H7 (cell line): Measurements from ENCODE around the gene TRIM28. TPM values are rescaled to one million over a fixed set of nuclear protein-coding genes. Genes with fewer than 3 reads are reported as not detected.
"Not testable (repeated sequence)": the region's sequence is repeated elsewhere in the genome, so short reads cannot be mapped to it uniquely, and the experiment has no call there.

Experiments used
- DNase-seq: peaks from one replicate; pipeline ENCODE4 v3.0.0; 2012
- H3K27me3 ChIP-seq: 2 replicates; pipeline ENCODE4 v1.6.0; 2011; ENCODE audit warnings: mild to moderate bottlenecking, low read length; ENCODE audit not compliant: control insufficient read depth, insufficient read depth
- H3K36me3 ChIP-seq: replicated peaks from 2 replicates; pipeline ENCODE4 v1.5.1; 2011; ENCODE audit warnings: low read length; ENCODE audit not compliant: control insufficient read depth, insufficient read depth
- H3K4me3 ChIP-seq: 2 replicates; pipeline ENCODE4 v1.5.1; 2011; ENCODE audit warnings: low read depth, mild to moderate bottlenecking, control low read depth, low read length, moderate library complexity; ENCODE audit not compliant: insufficient read depth
- total RNA-seq: library from RNA; depleted of rRNA; stranded (reverse); fragments of >200 nt; shearing (Covaris generic); gene quantifications from 2 replicates; pipeline ENCODE4 v1.2.3, GENCODE V29; 2014

TRIM28 gene
- total RNA-seq, 1 experiment from 2014 or later = 1,979 TPM

DNA sequence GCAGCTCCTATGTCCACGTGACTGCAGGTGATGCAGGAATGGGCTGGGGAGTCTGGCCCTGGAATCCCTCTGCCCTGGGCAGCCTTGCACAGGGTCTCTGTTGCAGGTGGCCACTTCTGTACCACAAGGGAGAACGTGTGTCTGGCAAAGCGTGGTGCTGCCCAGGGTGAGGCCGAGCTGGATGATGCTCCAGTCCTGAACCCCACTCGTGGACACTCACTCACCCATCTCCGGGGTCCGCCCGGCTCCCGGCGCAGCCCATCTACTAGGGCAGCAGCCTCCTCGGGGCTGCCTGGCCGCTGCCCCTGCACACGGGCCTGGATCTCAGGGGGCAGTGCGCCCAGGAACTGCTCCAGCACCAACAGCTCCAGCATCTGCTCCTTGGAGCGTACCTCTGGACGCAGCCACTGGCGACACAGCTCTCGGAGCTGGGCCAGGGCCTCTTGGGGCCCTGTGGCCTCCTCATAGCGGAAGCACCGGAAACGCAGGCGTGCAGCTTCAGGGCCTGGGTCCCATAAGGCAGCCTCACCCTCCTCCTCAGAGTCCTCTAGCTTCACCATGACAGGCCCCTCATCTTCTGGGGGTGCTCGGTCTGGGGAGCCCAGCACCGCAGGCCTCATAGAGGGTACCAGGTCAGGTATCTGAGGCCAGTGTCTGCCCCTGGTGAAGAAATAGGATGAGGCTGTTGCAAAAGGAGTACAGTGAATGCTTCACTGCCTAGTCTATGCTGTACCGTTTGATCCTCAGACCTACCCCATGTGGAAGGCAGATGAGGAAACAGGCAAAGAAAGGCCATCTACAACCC lies 27.1 kb downstream of the TRIM28 start:
- H3K36me3 ChIP-seq = peaks cover 4% of the 10 kb centered on the region
- H3K4me3 ChIP-seq = no peak overlapping the region
- peak; percentile 30 for DNase-seq
- no peaks in the 10 kb centered on the region for H3K27me3 ChIP-seq

DNA sequence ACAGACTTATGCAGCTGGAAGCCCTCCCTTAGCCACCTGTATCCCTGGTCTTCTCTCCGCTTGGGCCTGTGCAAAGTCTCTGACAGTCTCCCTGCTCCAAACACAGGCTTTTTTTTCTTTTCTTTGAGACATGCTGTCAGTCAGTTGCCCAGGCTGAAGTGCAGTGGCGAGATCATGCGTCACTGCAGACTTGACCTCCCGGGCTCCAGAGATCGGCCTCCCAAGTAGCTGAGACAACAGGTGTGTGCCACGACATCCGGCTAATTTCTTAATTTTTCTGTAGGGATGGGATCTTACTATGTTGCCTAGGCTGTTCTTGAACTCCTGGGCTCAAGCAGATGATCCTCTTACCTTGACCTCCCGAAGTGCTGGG lies 27.7 kb downstream of the TRIM28 start:
- no peak overlapping the region for H3K4me3 ChIP-seq
- H3K36me3 ChIP-seq = peaks cover 4% of the 10 kb centered on the region
- H3K27me3 ChIP-seq = no peaks in the 10 kb centered on the region
- no peak for DNase-seq

DNA sequence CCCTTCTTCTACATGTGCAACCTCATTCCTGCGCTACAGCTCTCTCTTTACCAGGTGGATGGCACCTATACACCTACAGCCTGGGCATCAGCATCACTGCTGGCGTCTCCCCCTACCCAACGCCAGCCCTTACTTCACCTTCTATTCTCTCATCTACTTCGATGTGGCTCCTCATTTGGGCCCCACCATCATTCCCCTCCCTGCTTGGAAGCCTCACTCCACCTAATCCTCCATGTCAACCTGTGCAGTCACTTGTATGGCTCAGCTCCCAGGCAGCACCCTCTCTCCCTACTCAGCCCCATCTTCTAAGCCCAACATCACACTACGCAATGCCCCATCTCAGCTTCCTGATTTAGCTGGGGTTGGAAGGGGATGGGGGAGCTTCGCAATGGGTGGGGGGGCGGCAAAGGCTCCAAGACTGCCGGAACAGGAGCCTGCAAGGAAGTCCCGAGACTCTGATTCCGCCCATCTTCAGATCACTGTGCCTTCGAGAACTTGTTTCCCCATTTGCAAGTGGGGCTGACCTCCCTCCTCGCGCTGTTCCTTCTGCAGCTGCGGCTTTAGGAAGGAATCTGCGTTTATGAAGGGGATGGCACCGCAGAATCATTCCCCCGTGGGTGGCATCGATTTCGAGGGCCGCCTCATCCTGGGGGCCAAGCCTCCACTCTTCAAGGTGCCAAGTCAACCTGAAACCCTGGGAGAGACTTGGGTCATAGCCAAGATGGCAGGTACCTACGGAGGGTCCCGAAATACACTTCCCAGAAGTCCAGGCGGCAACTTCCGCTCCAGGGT lies 28.4 kb downstream of the TRIM28 start:
- Histone ChIP-seq H3K27me3 (no peaks in the 10 kb centered on the region), H3K4me3 (peak overlapping the region; percentile 68), H3K36me3 (peaks cover 2% of the 10 kb centered on the region)
- DNase-seq = peak; percentile 26

DNA sequence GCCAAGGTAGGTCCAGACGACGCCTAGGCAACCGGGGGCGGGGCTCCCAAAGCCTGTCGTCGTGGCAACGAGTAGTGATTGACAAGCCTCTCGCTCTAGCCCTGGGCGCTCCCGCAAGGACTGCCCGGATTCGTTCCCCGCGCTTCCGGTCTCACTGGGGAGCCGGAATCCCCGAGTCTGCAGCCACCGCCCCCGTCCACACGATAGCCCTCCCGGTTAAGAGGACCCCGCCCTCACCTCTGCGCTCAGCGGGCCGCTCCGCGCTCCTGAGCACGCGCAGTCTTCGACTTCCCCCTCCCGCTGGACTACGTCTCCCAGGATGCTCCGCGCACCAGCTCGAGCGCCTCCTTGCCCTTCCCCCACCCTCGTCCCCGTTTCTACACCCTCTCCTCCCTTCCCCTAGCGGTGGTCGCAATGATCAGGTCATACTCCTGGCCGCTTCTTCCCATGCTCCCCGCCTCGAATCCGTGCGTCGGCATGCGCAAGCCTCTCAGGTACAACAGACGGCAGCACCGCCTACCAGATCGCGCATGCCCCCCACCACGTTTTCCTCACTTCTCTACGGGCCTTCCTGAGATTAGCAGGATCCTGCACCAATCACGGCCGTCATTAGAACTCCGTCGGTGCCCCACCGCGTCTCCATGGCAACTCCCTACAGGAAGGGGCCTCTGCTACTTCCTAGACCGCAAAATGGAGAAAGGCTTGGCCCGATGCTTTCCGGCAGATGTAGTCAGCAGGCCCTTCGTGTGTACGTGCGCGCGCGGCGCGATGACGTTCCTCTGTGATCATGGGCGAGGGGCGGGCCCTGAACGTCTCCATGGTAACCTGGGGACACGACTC lies 29.2 kb downstream of the TRIM28 start, which contains the start of gene MZF1:
Gene MZF1 (minus strand): TSS at position 518 of the 840 bp plus-strand sequence. CDS start 1,946 bp downstream, outside the sequence.
- DNase-seq = peak; percentile 99
- peaks cover 1% of the 10 kb centered on the region for H3K36me3 ChIP-seq
- H3K4me3 ChIP-seq = peak within 1 kb of the TSS; percentile 68
- H3K27me3 ChIP-seq = no peaks in the 10 kb centered on the region

DNA sequence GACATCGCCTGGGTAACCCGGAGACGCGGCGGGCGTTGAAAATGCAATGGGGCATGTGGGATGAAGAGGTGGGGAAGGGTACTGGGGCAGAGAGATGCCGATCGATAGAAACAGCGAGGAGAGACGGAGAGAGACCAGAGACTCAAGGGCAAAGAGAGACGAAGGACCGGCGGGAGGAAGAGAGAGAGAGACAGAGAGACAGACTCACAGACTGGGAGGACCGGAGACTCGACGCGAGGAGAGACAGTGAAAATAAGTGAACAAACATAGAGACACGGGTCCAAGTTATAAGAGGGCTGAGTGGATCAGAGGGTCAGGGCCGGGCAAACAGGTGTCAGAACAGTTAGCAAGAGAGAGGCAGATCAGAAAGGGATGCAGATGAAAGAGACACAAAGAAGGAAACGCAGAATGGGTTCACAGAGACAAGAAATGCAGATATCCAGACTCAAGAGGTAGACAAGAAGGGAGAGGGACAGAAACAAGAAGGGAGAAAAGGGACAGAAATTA lies 29.8 kb downstream of the TRIM28 start:
- H3K4me3 ChIP-seq = peak overlapping the region; percentile 68
- peaks cover 1% of the 10 kb centered on the region for H3K36me3 ChIP-seq
- DNase-seq = no peak
- no peaks in the 10 kb centered on the region for H3K27me3 ChIP-seq

DNA sequence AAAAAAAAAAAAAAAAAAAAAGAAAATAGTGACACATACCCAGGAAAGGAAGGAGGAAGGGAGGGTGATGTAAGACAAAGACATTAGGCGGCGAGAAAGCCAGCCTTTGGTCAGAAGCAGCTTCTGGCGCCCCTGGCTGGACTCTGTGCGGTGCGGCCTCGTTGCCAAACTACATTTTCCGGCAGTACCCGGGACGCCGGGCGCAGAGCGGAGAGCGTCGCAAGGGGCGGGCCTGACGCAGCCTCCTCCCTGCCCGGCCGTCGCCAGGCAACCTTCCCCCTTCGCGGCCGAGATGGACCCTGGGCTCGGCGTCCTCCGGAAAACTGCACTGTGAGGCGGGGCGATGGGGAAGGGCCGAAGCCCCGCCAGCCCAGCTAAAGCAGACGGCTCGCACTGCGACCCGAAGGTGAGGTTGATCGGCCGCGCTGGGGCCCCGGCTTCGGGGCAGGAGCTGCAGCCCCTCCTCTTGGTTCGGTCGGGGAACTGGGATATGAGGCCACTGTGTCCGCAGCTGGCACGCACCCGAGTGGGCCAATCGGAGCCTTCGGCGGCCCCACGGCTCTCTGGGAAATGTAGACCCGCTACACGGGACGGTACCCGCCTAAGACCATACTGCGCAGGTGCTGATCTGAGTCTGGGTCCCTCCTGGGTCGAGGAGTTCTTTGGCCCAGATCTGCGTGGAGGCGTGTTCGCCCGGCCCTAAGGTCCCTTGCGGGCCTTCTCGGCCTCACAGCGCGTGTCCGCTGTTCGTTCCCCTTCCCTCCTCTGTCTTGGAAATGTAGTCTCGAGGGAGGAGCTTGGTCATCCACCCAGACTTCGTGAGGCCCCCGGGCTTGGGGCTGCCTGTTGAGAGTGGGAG lies 31.5 kb downstream of the TRIM28 start:
- H3K36me3 ChIP-seq = peaks cover 1% of the 10 kb centered on the region
- DNase-seq = peak; percentile 96
- H3K27me3 ChIP-seq = no peaks in the 10 kb centered on the region
- H3K4me3 ChIP-seq = peak overlapping the region; percentile 89

DNA sequence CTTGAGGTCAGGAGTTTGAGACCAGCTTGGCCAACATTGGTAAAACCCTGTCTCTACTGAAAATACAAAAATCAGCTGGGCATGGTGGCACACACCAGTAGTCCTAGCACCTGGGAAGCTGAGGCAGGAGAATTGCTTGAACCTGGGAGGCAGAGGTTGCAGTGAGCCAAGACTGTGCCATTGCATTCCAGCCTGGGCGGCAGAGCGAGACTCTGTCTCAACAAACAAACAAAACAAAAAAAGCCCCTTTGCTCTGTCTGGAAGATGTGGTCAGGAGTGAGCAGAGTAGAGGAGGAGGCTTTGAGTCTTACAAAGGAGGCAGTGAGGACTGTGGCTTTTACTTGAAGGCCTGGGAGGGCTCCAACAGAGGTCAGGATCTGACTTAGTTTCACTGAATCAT lies 33.7 kb downstream of the TRIM28 start:
- H3K4me3 ChIP-seq = not testable (repeated sequence)

DNA sequence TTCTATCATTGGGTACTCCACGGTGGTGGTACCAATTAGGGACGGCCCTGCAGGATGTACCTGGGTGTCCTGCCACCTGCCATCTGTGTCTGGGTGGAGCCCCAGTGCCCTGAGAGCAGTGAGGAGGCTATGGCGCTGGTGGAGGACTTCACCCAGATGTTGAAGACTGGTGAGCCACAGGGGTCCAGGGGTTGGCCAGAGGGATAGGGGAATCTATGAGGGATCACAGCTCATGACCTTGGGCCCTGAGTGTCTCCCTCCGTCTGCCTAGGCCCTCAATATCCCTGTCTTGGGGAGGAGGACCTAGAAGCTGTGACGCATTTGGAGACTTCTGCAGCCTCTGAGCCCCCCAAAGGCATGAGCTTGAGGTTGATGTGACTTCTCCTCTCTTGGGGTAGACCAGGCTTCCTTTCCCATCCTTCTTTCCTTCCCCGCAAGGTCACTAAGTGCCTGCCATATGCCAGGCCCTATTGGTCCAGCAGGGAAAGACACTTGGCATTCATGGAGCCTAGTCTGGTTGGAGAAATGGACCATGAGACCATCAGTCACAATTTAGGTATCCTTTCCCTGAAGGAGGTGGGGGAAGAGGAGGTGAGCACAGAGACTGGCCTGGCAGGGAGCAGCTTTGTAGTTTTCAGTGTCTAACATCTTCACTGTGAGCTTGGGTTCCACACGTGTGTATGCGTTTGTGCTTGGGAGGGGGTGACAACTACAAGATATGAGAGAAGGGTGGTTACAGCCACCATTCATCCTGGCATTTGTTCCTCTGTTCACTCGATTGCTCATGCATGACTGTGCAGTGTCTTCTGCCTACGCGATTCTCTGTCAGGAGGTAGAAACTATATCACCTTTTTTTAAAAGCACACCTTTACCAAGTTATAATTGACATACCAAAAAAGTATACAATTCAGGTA lies 34.4 kb downstream of the TRIM28 start:
- H3K36me3 ChIP-seq = peaks cover 8% of the 10 kb centered on the region
- H3K4me3 ChIP-seq = no peak overlapping the region
- H3K27me3 ChIP-seq = no peaks in the 10 kb centered on the region
- DNase-seq = no peak

More for the DNA sequence above, 33.7 kb downstream of the TRIM28 start:
- not testable (repeated sequence) for H3K27me3 ChIP-seq, DNase-seq, H3K36me3 ChIP-seq

DNA sequence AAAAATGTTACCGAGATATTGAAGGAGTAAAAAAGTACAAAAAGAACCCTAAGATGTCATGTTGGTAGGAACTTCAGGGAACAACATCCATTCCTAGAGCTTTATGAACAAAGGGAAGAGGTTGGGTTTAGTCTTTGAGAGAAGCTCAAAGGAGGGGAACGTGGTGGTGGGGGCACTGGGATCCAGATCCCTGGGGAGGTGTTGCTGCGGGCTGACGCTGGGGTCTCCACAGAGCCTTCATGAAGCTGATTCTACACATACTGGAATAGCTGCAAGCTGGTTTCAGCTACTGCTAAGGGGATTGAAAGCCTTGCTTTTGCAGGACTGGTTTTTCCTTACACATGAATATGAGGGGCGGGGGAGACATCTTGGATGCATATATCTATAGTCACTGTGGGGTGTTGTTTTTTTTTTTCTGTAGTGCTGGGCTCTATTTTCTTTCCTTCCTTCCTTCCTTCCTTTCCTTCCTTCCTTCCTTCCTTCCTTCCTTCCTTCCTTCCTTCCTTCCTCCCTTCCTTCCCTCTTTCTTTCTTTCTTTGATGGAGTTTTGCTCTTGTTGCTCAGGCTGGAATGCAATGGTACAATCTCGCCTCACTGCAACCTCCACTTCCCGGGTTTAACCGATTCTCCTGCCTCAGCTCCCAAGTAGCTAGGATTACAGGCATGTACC lies 35.7 kb downstream of the TRIM28 start:
- Histone ChIP-seq H3K4me3 (no peak overlapping the region), H3K36me3 (peaks cover 8% of the 10 kb centered on the region), H3K27me3 (no peaks in the 10 kb centered on the region)
- DNase-seq = no peak

DNA sequence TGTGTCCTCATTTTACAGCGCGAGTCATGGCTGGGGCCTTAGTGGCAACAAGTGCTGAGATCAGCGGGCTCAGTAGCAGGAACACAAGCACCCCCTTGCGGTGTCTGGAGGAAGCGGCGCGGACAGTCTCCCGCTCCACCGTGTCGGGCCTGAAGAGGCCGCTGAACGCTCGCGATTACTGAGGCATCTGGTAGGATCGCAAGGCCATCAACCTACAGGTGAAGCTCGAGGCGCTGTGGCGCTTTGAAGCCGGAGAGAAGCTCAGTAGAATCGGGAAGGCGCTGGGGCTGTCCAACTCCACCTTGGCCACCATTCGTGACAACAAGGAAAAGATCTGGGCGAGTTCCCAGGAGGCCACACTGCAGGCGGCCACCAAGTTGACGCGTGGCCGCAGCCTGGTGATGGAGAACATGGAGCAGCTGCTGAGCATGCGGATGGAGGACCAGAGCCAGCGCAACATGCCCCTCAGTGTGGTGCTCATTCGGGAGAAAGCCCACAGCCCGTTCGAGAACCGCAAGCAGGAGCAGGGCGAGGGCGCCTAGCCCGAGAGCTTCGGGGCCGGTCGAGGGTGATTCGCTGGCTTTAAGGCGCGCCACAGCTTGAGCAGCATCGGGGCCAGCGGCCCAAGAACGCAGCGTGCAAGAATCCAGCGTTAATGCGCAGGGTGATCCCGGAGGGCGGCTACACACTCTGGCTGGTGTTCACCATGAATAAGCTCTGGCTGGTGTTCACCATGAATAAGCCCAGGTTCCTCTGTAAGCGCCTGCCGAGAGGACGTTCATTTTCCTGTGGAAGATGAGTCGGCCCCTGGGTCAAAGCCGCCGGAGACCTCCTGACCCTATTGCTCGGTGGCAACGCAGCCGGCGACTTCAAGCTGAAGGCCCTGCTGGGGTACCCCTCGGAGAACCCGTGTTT lies 37.6 kb downstream of the TRIM28 start:
- Histone ChIP-seq H3K36me3 (peaks cover 8% of the 10 kb centered on the region), H3K4me3 (no peak overlapping the region), H3K27me3 (no peaks in the 10 kb centered on the region)
- peak; percentile 91 for DNase-seq

DNA sequence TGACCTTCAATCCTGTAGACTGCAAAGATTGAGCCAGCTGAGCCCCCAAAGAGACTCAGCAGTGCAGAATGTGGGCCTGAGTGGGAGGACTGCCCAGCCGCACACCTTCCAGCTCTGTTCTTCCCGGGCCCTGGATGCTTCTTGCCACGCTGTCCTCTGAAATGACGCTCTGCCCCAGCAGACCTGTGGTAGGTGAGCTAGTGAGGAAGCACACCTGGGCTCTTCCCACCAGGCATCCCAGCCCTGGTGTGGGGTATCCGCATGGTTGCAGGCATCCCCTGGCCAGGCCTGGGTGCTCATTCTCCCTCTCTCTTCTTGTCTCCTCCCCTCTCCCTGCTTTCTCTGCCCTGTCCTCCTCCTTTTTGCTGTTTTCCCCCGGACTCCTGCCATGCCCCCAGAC lies 39.1 kb downstream of the TRIM28 start:
- Histone ChIP-seq H3K27me3 (no peaks in the 10 kb centered on the region), H3K36me3 (peaks cover 8% of the 10 kb centered on the region), H3K4me3 (no peak overlapping the region)
- no peak for DNase-seq
